Activated CD4-positive, alpha-beta T cell treated with anti-CD3 and anti-CD28 coated beads, Interleukin-2, amount 10 ng/mL, durations not matched to agents 7 days and 5 days (primary cell): ENCODE measurements around the gene PTGER3. TPM values are rescaled to one million over a fixed set of nuclear protein-coding genes. Genes with fewer than 3 reads are reported as not detected.

Experiments used
- CTCF ChIA-PET: fragments of 350-600 bp; sonication (Branson Sonifier 250); formaldehyde crosslinking; loops from one replicate; lab custom pipeline; 2021; ENCODE audit warnings: antibody characterized with exemption; lab: Charles Lee
- POLR2A ChIA-PET: fragments of 350-600 bp; sonication (Branson Sonifier 250); formaldehyde crosslinking; loops from one replicate; lab custom pipeline; 2021; ENCODE audit warnings: antibody characterized with exemption; lab: Charles Lee
- DNase-seq: peaks from one replicate; pipeline ENCODE4 v3.0.0-alpha.2; 2020
- H3K27ac Mint-ChIP-seq: one replicate; pipeline ENCODE4 v1.8.0; 2021; ENCODE audit warnings: mild to moderate bottlenecking, moderate library complexity, mixed read lengths
- H3K27me3 Mint-ChIP-seq: one replicate; pipeline ENCODE4 v1.8.0; 2021; ENCODE audit warnings: mixed read lengths
- H3K36me3 Mint-ChIP-seq: one replicate; pipeline ENCODE4 v1.8.0; 2021; ENCODE audit warnings: low read depth, mixed read lengths
- H3K4me1 Mint-ChIP-seq: one replicate; pipeline ENCODE4 v1.8.0; 2021; ENCODE audit warnings: mixed read lengths
- H3K4me3 Mint-ChIP-seq: one replicate; pipeline ENCODE4 v1.8.0; 2021; ENCODE audit warnings: mild to moderate bottlenecking, moderate library complexity, mixed read lengths
- H3K9me3 Mint-ChIP-seq: one replicate; pipeline ENCODE4 v1.8.0; 2021; ENCODE audit warnings: mixed read lengths
- total RNA-seq, 2 experiments: library from RNA; stranded (reverse); gene quantifications; one replicate each; pipeline ENCODE4 v1.2.3, GENCODE V29; 2021

Gene PTGER3
- total RNA-seq, 2 experiments from 2014 or later = 0.12 to 0.15 TPM

GRCh38 chr1:71044833-71045232, 2.8 kb downstream of the PTGER3 start:
- Mint-ChIP-seq H3K27ac (no peak overlapping the region), H3K9me3 (no peaks in the 10 kb centered on the region), H3K27me3 (peaks cover 60% of the 10 kb centered on the region), H3K4me3 (no peak overlapping the region), H3K4me1 (peaks cover 17% of the 10 kb centered on the region), H3K36me3 (no peaks in the 10 kb centered on the region)
- CTCF ChIA-PET = no interaction called here
- no peak for DNase-seq
- POLR2A ChIA-PET = no interaction called here

GRCh38 chr1:71043065-71043464, 4.6 kb downstream of the PTGER3 start:
- DNase-seq = no peak
- ChIA-PET POLR2A (no interaction called here), CTCF (no interaction called here)
- Mint-ChIP-seq H3K9me3 (no peaks in the 10 kb centered on the region), H3K36me3 (no peaks in the 10 kb centered on the region), H3K4me3 (no peak overlapping the region), H3K27me3 (peaks cover 52% of the 10 kb centered on the region), H3K27ac (no peak overlapping the region), H3K4me1 (peaks cover 15% of the 10 kb centered on the region)

- Mint-ChIP-seq H3K27ac (no peak overlapping the region), H3K27me3 (peaks cover 41% of the 10 kb centered on the region), H3K36me3 (no peaks in the 10 kb centered on the region), H3K4me3 (no peak overlapping the region), H3K4me1 (peaks cover 7% of the 10 kb centered on the region), H3K9me3 (no peaks in the 10 kb centered on the region)
- ChIA-PET POLR2A (no interaction called here), CTCF (no interaction called here)
- no peak for DNase-seq
Observed at GRCh38 chr1:71041806-71042205, 5.8 kb downstream of the PTGER3 start.

- POLR2A ChIA-PET = interaction anchor here (0.7 kb wide), 1 partner anchor 112 kb away, joined by 3 read pairs; no protein-coding TSS in a partner anchor
- CTCF ChIA-PET = no interaction called here
- no peak for DNase-seq
- Mint-ChIP-seq H3K36me3 (no peaks in the 10 kb centered on the region), H3K27ac (no peak overlapping the region), H3K9me3 (no peaks in the 10 kb centered on the region), H3K4me3 (no peak overlapping the region), H3K4me1 (no peaks in the 10 kb centered on the region), H3K27me3 (peaks cover 31% of the 10 kb centered on the region)
Observed at GRCh38 chr1:71039661-71040262, 7.9 kb downstream of the PTGER3 start.

GRCh38 chr1:71038942-71039341, 8.7 kb downstream of the PTGER3 start:
- H3K4me1 Mint-ChIP-seq = no peaks in the 10 kb centered on the region
- H3K36me3 Mint-ChIP-seq = no peaks in the 10 kb centered on the region
- H3K27ac Mint-ChIP-seq = no peak overlapping the region
- CTCF ChIA-PET = no interaction called here
- no peak for DNase-seq
- peaks cover 28% of the 10 kb centered on the region for H3K27me3 Mint-ChIP-seq
- POLR2A ChIA-PET = no interaction called here
- no peaks in the 10 kb centered on the region for H3K9me3 Mint-ChIP-seq
- H3K4me3 Mint-ChIP-seq = no peak overlapping the region

- no peak for DNase-seq
- CTCF ChIA-PET = no interaction called here
- POLR2A ChIA-PET = no interaction called here
- H3K4me3 Mint-ChIP-seq = no peak overlapping the region
- H3K36me3 Mint-ChIP-seq = no peaks in the 10 kb centered on the region
- H3K9me3 Mint-ChIP-seq = no peaks in the 10 kb centered on the region
- H3K27ac Mint-ChIP-seq = no peak overlapping the region
- H3K4me1 Mint-ChIP-seq = no peaks in the 10 kb centered on the region
- peaks cover 32% of the 10 kb centered on the region for H3K27me3 Mint-ChIP-seq
Observed at GRCh38 chr1:71037829-71038620, 9.6 kb downstream of the PTGER3 start.

GRCh38 chr1:71037066-71037465, 10.6 kb downstream of the PTGER3 start:
- Mint-ChIP-seq H3K4me3 (no peak overlapping the region), H3K27me3 (peaks cover 31% of the 10 kb centered on the region), H3K27ac (no peak overlapping the region), H3K4me1 (no peaks in the 10 kb centered on the region), H3K9me3 (no peaks in the 10 kb centered on the region), H3K36me3 (no peaks in the 10 kb centered on the region)
- ChIA-PET POLR2A (no interaction called here), CTCF (interaction anchor here (1.5 kb wide), 1 partner anchor 13 kb away, joined by 4 read pairs; no protein-coding TSS in a partner anchor)
- no peak for DNase-seq

GRCh38 chr1:71033136-71033535, 14.5 kb downstream of the PTGER3 start:
- ChIA-PET POLR2A (no interaction called here), CTCF (no interaction called here)
- Mint-ChIP-seq H3K4me3 (no peak overlapping the region), H3K36me3 (no peaks in the 10 kb centered on the region), H3K4me1 (no peaks in the 10 kb centered on the region), H3K9me3 (no peaks in the 10 kb centered on the region), H3K27ac (no peak overlapping the region), H3K27me3 (peaks cover 17% of the 10 kb centered on the region)
- no peak for DNase-seq

GRCh38 chr1:71031426-71031825, 16.2 kb downstream of the PTGER3 start:
- no peak overlapping the region for H3K27ac Mint-ChIP-seq
- POLR2A ChIA-PET = no interaction called here
- no peak overlapping the region for H3K4me3 Mint-ChIP-seq
- peaks cover 17% of the 10 kb centered on the region for H3K27me3 Mint-ChIP-seq
- no peaks in the 10 kb centered on the region for H3K4me1 Mint-ChIP-seq
- CTCF ChIA-PET = no interaction called here
- no peaks in the 10 kb centered on the region for H3K9me3 Mint-ChIP-seq
- no peak for DNase-seq
- no peaks in the 10 kb centered on the region for H3K36me3 Mint-ChIP-seq

GRCh38 chr1:71030026-71030425, 17.6 kb downstream of the PTGER3 start:
- Mint-ChIP-seq H3K27me3 (peaks cover 11% of the 10 kb centered on the region), H3K36me3 (no peaks in the 10 kb centered on the region), H3K4me1 (no peaks in the 10 kb centered on the region), H3K9me3 (no peaks in the 10 kb centered on the region), H3K4me3 (no peak overlapping the region), H3K27ac (no peak overlapping the region)
- CTCF ChIA-PET = no interaction called here
- no peak for DNase-seq
- POLR2A ChIA-PET = no interaction called here

- no peak overlapping the region for H3K27ac Mint-ChIP-seq
Observed at GRCh38 chr1:71028981-71029380, 18.6 kb downstream of the PTGER3 start.

GRCh38 chr1:71027991-71028390, 19.6 kb downstream of the PTGER3 start:
- Mint-ChIP-seq H3K36me3 (no peaks in the 10 kb centered on the region), H3K4me1 (no peaks in the 10 kb centered on the region), H3K4me3 (no peak overlapping the region), H3K27ac (no peak overlapping the region), H3K27me3 (peaks cover 7% of the 10 kb centered on the region), H3K9me3 (no peaks in the 10 kb centered on the region)
- POLR2A ChIA-PET = no interaction called here
- CTCF ChIA-PET = no interaction called here
- no peak for DNase-seq

More at GRCh38 chr1:71028981-71029380, 18.6 kb downstream of the PTGER3 start:
- ChIA-PET CTCF (no interaction called here), POLR2A (no interaction called here)
- DNase-seq = no peak
- Mint-ChIP-seq H3K4me3 (no peak overlapping the region), H3K4me1 (no peaks in the 10 kb centered on the region), H3K36me3 (no peaks in the 10 kb centered on the region), H3K27me3 (peaks cover 11% of the 10 kb centered on the region), H3K9me3 (no peaks in the 10 kb centered on the region)

GRCh38 chr1:71026093-71026492, 21.5 kb downstream of the PTGER3 start:
- no peaks in the 10 kb centered on the region for H3K4me1 Mint-ChIP-seq
- no peaks in the 10 kb centered on the region for H3K9me3 Mint-ChIP-seq
- no peak overlapping the region for H3K27ac Mint-ChIP-seq
- H3K36me3 Mint-ChIP-seq = no peaks in the 10 kb centered on the region
- H3K27me3 Mint-ChIP-seq = peaks cover 5% of the 10 kb centered on the region
- no peak overlapping the region for H3K4me3 Mint-ChIP-seq
- CTCF ChIA-PET = no interaction called here
- no peak for DNase-seq
- POLR2A ChIA-PET = no interaction called here
